HepG2 (cell line): ENCODE data around the gene ZC3H7B. TPM values are rescaled to one million over a fixed set of nuclear protein-coding genes. Genes with fewer than 3 reads are reported as not detected.
"Not testable (repeated sequence)": the region's sequence is repeated elsewhere in the genome, so short reads cannot be mapped to it uniquely, and the experiment has no call there.

ENCODE experiments used
- ATAC-seq: fragments of 200-7000 bp; cut with Tn5 transposase; 3 replicates; pipeline ENCODE4 v1.9.1; 2020; ENCODE audit warnings: mild to moderate bottlenecking, moderate library complexity
- BruUV-seq: library from RNA; stranded (reverse); fragments of 400-500 nt; replicated peaks from 2 replicates; lab custom pipeline; 2021; lab: Mats Ljungman, UMichigan
- CTCF ChIA-PET: fragments of 300-600 bp; formaldehyde crosslinking; extraction: SDS; loops from one replicate; lab custom pipeline; 2021; ENCODE audit warnings: low total read pairs, inconsistent platforms, low intra/inter-chr PET ratio; lab: Yijun Ruan, JAX
- POLR2A ChIA-PET: fragments of 350-600 bp; sonication (Branson Sonifier 250); formaldehyde crosslinking; loops from one replicate; lab custom pipeline; 2020; ENCODE audit warnings: antibody characterized with exemption, inconsistent platforms; lab: Yijun Ruan, JAX
- DNase-seq: peaks from one replicate; pipeline ENCODE4 v3.0.0-alpha.2; 2015; ENCODE audit warnings: low spot score
- FAIRE-seq: peaks from 3 replicates; lab custom pipeline; 2011; peaks lifted over from hg19 to GRCh38; lab: Jason Lieb, UNC
- H2AFZ ChIP-seq: one replicate; pipeline ENCODE4 v1.6.1; 2011; ENCODE audit warnings: low read length, inconsistent platforms
- H3K27ac ChIP-seq: fragments of 300-600 bp; 3 replicates; pipeline ENCODE4 v1.8.0; 2011; ENCODE audit warnings: mixed run types, mild to moderate bottlenecking, mixed read lengths, low read length, inconsistent platforms; ENCODE audit not compliant: insufficient read depth; ENCODE audit errors: extremely low read length
- H3K27me3 ChIP-seq, 2 experiments: fragments of 200-600 bp in 1 of 2; 2 replicates in 1 of 2; 3 replicates in 1 of 2; pipeline versions ENCODE4 v1.6.0 to v1.8.0; 2011; ENCODE audit warnings: low read length in 2 of 2, mild to moderate bottlenecking in 2 of 2, moderate library complexity in 2 of 2, inconsistent platforms in 1 of 2; ENCODE audit not compliant: insufficient read depth in 2 of 2, control insufficient read depth in 1 of 2
- H3K36me3 ChIP-seq, 2 experiments: fragments of 200-600 bp in 1 of 2; replicated peaks in 1 of 2; 2 replicates in 1 of 2; 3 replicates in 1 of 2; pipeline versions ENCODE4 v1.5.1 to v1.8.0; 2011; ENCODE audit warnings: low read length in 2 of 2, inconsistent platforms in 1 of 2; ENCODE audit not compliant: insufficient read depth in 2 of 2, control insufficient read depth in 1 of 2
- H3K4me1 ChIP-seq: 2 replicates; pipeline ENCODE4 v1.5.1; 2012; ENCODE audit warnings: low read length, inconsistent platforms; ENCODE audit not compliant: insufficient read depth
- H3K4me2 ChIP-seq: 2 replicates; pipeline ENCODE4 v1.6.0; 2011; ENCODE audit warnings: low read depth, low read length, inconsistent platforms
- H3K4me3 ChIP-seq, 3 experiments: fragments of 200-600 bp in 1 of 3; sonication (generic), shearing (Covaris generic) in 1 of 3; replicated peaks in 1 of 3; 2 replicates each; pipeline ENCODE4 v1.5.1; 2011 to 2016; ENCODE audit warnings: low read length in 3 of 3, inconsistent platforms in 2 of 3, low read depth in 2 of 3, mild to moderate bottlenecking in 2 of 3, control low read depth in 1 of 3, mixed read lengths in 1 of 3; ENCODE audit not compliant: insufficient read depth in 1 of 3
- H3K79me2 ChIP-seq: one replicate; pipeline ENCODE4 v1.6.1; 2011; ENCODE audit warnings: low read length, inconsistent platforms; ENCODE audit not compliant: insufficient read depth
- H3K9ac ChIP-seq: 2 replicates; pipeline ENCODE4 v1.6.0; 2011; ENCODE audit warnings: mild to moderate bottlenecking, low read depth, low read length, inconsistent platforms; ENCODE audit not compliant: insufficient read depth
- H3K9me3 ChIP-seq: 2 replicates; pipeline ENCODE4 v1.5.1; 2012; ENCODE audit warnings: mild to moderate bottlenecking, low read length
- H4K20me1 ChIP-seq: 2 replicates; pipeline ENCODE4 v1.6.0; 2011; ENCODE audit warnings: inconsistent platforms, mild to moderate bottlenecking, low read length, moderate library complexity; ENCODE audit not compliant: insufficient read depth
- ARNTL ChIP-seq: sonication (generic); formaldehyde crosslinking; IDR thresholded peaks from 2 replicates; pipeline ENCODE4 v1.4.0; 2020; ENCODE audit warnings: mild to moderate bottlenecking, missing genetic modification reagents
- GABPB1 ChIP-seq: IDR thresholded peaks from 2 replicates; pipeline ENCODE4 v1.6.1; 2016; ENCODE audit warnings: mild to moderate bottlenecking, missing genetic modification reagents, moderate library complexity, missing compliant biosample characterization
- HNRNPL ChIP-seq: fragments of 200-400 bp; formaldehyde crosslinking; IDR thresholded peaks from 2 replicates; pipeline ENCODE4 v1.6.1; 2017; ENCODE audit warnings: mild to moderate bottlenecking, low read depth, low read length
- NR2F1 ChIP-seq, 2 experiments: fragments of 450-650 bp in 1 of 2; formaldehyde crosslinking in 1 of 2; IDR thresholded peaks; 2 replicates each; pipeline versions ENCODE4 v1.5.0 to v1.6.1; 2016 to 2020; ENCODE audit warnings: mild to moderate bottlenecking in 1 of 2, missing compliant biosample characterization in 1 of 2, missing genetic modification reagents in 1 of 2, moderate library complexity in 1 of 2
- RARA ChIP-seq: IDR thresholded peaks from 2 replicates; pipeline ENCODE4 v1.6.1; 2016; ENCODE audit warnings: missing genetic modification reagents, missing compliant biosample characterization
- SOX13 ChIP-seq, 3 experiments: fragments of 450-650 bp in 1 of 3; sonication (generic) in 1 of 3; formaldehyde crosslinking in 1 of 3; IDR thresholded peaks in 2 of 3; conservative IDR thresholded peaks in 1 of 3; 2 replicates each; pipeline versions ENCODE4 v1.5.0 to v1.6.1; 2016 to 2020; ENCODE audit warnings: antibody characterized with exemption in 1 of 3, mild to moderate bottlenecking in 1 of 3, missing compliant biosample characterization in 1 of 3, missing genetic modification reagents in 1 of 3, moderate library complexity in 1 of 3
- SRSF4 ChIP-seq: fragments of 200-400 bp; formaldehyde crosslinking; IDR thresholded peaks from one replicate; pipeline ENCODE4 v1.6.1; 2018; ENCODE audit warnings: mild to moderate bottlenecking, low read depth, low read length, moderate library complexity; ENCODE audit not compliant: poor library complexity, severe bottlenecking
- THAP11 ChIP-seq: IDR thresholded peaks from 2 replicates; pipeline ENCODE4 v1.6.1; 2016; ENCODE audit warnings: missing biosample characterization, missing genetic modification reagents
- TOE1 ChIP-seq: sonication (generic); formaldehyde crosslinking; IDR thresholded peaks from 2 replicates; pipeline ENCODE4 v1.4.0; 2020; ENCODE audit warnings: mild to moderate bottlenecking, missing genetic modification reagents
- XBP1 ChIP-seq: sonication (generic); formaldehyde crosslinking; IDR thresholded peaks from 2 replicates; pipeline ENCODE4 v1.5.0; 2020; ENCODE audit warnings: missing genetic modification reagents
- ZNF17 ChIP-seq: sonication (generic); formaldehyde crosslinking; IDR thresholded peaks from 2 replicates; pipeline ENCODE4 v1.5.0; 2020; ENCODE audit warnings: mild to moderate bottlenecking, missing genetic modification reagents
- ZNF615 ChIP-seq: sonication (generic); formaldehyde crosslinking; IDR thresholded peaks from 2 replicates; pipeline ENCODE4 v1.5.0; 2020; ENCODE audit warnings: mild to moderate bottlenecking, missing genetic modification reagents, borderline replicate concordance
- WGBS: methylation state at CpG from one replicate; pipeline ENCODE4 v1.1.6; 2017; ENCODE audit warnings: low lambda C conversion rate; 5-methylcytosine and 5-hydroxymethylcytosine counted together
- in situ Hi-C: cut with HindIII; loops from 2 replicates; pipeline ENCODE4 v1.10.0; 2017; ENCODE audit warnings: low pct_unique_long_range_greater_than_20kb; ENCODE audit not compliant: extremely low pct_ligation_motif_present
- intact Hi-C: fragments of 100-400 bp; cut with micrococcal nuclease; formaldehyde crosslinking; loops from one replicate; pipeline ENCODE4 v1.10.0; 2022; ENCODE audit not compliant: unreplicated experiment
- polyA plus RNA-seq, 8 experiments: library from polyadenylated mRNA; depleted of rRNA in 3 of 8; stranded (reverse) in 7 of 8; unstranded in 1 of 8; fragments of >200 nt; fragmentation: Illumina TruSeq in 4 of 8; extraction: Trizol in 4 of 8; gene quantifications; 2 replicates each; pipeline versions ENCODE4 v1.2.1 to v1.2.3, GENCODE V29; 2011 to 2016; ENCODE audit warnings: low read depth in 4 of 8, missing spikeins in 1 of 8, mixed read lengths in 1 of 8; ENCODE audit not compliant: insufficient read depth in 1 of 8
- total RNA-seq, 5 experiments: library from RNA; depleted of rRNA; stranded (reverse); fragments of >200 nt; fragmentation: Illumina TruSeq; extraction: Trizol; gene quantifications; 2 replicates each; pipeline ENCODE4 v1.2.3, GENCODE V29; 2016; ENCODE audit warnings: low read depth in 1 of 5
- TF ChIP-seq, protein P1 (sequence below): sonication (generic); formaldehyde crosslinking; IDR thresholded peaks from 2 replicates; pipeline ENCODE4 v1.4.0; 2020; ENCODE audit warnings: missing genetic modification reagents
- TF ChIP-seq, protein P2 (sequence below): sonication (generic); formaldehyde crosslinking; IDR thresholded peaks from 2 replicates; pipeline ENCODE4 v1.4.0; 2020; ENCODE audit warnings: mild to moderate bottlenecking, missing genetic modification reagents

The ZC3H7B gene
- total and polyA plus RNA-seq, 2 of the 13 experiments (the other 11 are each of a cell fraction or from before 2014, with no cell fraction given): 26.4 to 37.2 TPM

DNA sequence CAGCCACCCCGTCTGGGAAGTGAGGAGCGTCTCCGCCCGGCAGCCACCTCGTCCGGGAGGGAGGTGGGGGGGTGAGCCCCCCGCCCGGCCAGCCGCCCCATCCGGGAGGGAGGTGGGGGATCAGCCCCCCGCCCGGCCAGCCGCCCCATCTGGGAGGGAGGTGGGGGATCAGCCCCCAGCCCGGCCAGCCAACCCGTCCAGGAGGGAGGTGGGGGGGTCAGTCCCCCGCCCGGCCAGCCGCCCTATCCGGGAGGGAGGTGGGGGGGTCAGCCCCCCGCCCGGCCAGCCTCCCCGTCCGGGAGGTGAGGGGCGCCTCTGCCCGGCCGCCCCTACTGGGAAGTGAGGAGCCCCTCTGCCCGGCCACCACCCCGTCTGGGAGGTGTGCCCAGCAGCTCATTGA is 6.5 kb upstream of the ZC3H7B start:
- BruUV-seq, H3K27ac ChIP-seq, intact Hi-C loops, H3K4me3 ChIP-seq, CTCF ChIA-PET, H3K27me3 ChIP-seq, ATAC-seq, FAIRE-seq, H3K9me3 ChIP-seq, H3K9ac ChIP-seq, POLR2A ChIA-PET, H2AFZ ChIP-seq, H4K20me1 ChIP-seq, in situ Hi-C loops, DNase-seq, H3K36me3 ChIP-seq, H3K79me2 ChIP-seq, H3K4me2 ChIP-seq: not testable (repeated sequence)
- peaks cover 33% of the 10 kb centered on the region for H3K4me1 ChIP-seq
- WGBS: 6% methylated on average over 4 of the region's 28 CpGs
- peak; percentile 13; the same call in 1 of the 2 replicates for TF ChIP-seq GABPB1 (CRISPR knock-in tag)
- TF ChIP-seq, protein P1, sequence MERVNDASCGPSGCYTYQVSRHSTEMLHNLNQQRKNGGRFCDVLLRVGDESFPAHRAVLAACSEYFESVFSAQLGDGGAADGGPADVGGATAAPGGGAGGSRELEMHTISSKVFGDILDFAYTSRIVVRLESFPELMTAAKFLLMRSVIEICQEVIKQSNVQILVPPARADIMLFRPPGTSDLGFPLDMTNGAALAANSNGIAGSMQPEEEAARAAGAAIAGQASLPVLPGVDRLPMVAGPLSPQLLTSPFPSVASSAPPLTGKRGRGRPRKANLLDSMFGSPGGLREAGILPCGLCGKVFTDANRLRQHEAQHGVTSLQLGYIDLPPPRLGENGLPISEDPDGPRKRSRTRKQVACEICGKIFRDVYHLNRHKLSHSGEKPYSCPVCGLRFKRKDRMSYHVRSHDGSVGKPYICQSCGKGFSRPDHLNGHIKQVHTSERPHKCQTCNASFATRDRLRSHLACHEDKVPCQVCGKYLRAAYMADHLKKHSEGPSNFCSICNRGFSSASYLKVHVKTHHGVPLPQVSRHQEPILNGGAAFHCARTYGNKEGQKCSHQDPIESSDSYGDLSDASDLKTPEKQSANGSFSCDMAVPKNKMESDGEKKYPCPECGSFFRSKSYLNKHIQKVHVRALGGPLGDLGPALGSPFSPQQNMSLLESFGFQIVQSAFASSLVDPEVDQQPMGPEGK (CRISPR knock-in tag): peak; percentile 42; the same call in 1 of the 2 replicates

DNA sequence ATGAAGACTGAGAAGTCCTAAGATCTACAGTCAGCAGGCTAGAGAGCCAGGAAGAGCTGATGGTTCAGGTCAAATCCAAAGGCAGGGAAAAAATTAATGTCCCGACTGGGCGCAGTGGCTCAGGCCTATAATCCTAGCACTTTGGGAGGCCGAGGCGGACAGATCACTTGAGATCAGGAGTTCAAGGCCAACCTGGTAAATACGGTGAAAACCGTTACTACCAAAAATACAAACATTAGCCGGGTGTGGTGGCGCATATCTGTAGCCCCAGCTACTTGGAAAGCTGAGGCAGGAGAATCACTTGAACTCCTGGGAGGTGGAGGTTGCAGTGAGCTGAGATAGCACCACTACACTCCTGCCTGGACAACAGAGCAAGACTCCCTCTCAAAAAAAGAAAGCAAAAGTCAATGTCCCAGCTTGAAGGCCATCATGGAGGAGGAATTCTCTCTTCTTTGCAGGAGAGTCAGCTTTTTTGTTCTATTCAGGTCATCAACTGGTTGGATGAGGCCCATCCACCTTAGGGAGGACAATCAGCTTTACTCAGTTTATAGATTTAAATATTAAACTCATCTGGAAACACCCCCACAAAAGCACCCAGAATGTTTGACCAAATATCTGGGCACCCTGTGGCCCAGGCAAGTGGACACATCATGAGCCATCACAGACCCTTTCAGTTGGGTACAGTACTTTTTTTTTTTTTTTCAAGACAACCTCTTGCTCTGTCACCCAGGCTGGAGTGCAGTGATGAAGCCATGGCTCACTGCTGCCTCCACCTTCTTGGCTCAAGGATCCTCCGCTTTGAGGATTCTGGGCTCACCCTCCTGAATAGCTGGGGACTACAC is 4.3 kb upstream of the ZC3H7B start:
- DNase-seq (peak; percentile 37), FAIRE-seq (no peak), ATAC-seq (no peak)
- no TSS peak for BruUV-seq
- Histone ChIP-seq H2AFZ (no peak overlapping the region), H3K9me3 (no peaks in the 10 kb centered on the region), H3K4me3 (no peak overlapping the region), H3K36me3 (no peaks in the 10 kb centered on the region), H3K9ac (0 out of 2 replicates have a peak overlapping the region, but pooled peaks have one; percentile 4), H3K27ac (no peak overlapping the region), H3K79me2 (peaks cover 9% of the 10 kb centered on the region), H3K4me1 (peaks cover 27% of the 10 kb centered on the region), H3K27me3 (no peaks in the 10 kb centered on the region), H3K4me2 (peak overlapping the region; percentile 52), H4K20me1 (no peaks in the 10 kb centered on the region)
- CTCF ChIA-PET: no interaction called here
- WGBS: 31% methylated on average over 9 of the region's 9 CpGs
- in situ Hi-C loops: no loop called here
- intact Hi-C loops: no loop called here
- POLR2A ChIA-PET: interaction anchor here (0.7 to 1.7 kb wide), 4 partner anchors 8 to 324 kb away, joined by 3 to 7 read pairs (median 5); partner anchors contain the start of genes RANGAP1 and TEF
- TF ChIP-seq TOE1 (CRISPR knock-in tag) (no peak), ZNF17 (CRISPR knock-in tag) (no peak), NR2F1 (CRISPR knock-in tag; IDR thresholded peaks at IDR 0.05) (0 out of 4 replicates have a peak, but pooled peaks of 1 of the 2 experiments have one; percentile 37), ARNTL (CRISPR knock-in tag) (no peak), XBP1 (CRISPR knock-in tag) (no peak), SRSF4 (no peak), SOX13 (IDR thresholded peaks at IDR 0.05) (no peak), SOX13 (CRISPR knock-in tag; conservative IDR thresholded peaks at IDR 0.05 in 1 of 2, IDR thresholded peaks at IDR 0.05 in 1 of 2) (0 out of 4 replicates have a peak, but pooled peaks of 1 of the 2 experiments have one; percentile 14), HNRNPL (no peak), THAP11 (CRISPR knock-in tag) (no peak), ZNF615 (CRISPR knock-in tag) (no peak), RARA (peak; percentile 72)
- TF ChIP-seq, protein P2, sequence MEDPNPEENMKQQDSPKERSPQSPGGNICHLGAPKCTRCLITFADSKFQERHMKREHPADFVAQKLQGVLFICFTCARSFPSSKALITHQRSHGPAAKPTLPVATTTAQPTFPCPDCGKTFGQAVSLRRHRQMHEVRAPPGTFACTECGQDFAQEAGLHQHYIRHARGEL (CRISPR knock-in tag): no peak
